ENCODE data around the gene ICE1. TPM values are rescaled to one million over a fixed set of nuclear protein-coding genes. Genes with fewer than 3 reads are reported as not detected.

The ICE1 gene
- polyA plus RNA-seq, 1 donor (not counting 4 experiments of a cell fraction or from before 2014, with no cell fraction given) = 18.4 TPM

- Histone ChIP-seq H3K4me2 (ENCODE audit: control insufficient read depth, extremely low read depth, insufficient read depth, low read depth, low read length) (no peak overlapping the region), H3K36me3 (ENCODE audit: control insufficient read depth in 2 of 2, extremely low read depth in 1 of 2, insufficient read depth in 2 of 2, low read length in 2 of 2) (no peaks in the 10 kb centered on the region), H3K9me1 (ENCODE audit: control insufficient read depth, extremely low read depth, insufficient read depth, low read length) (no peaks in the 10 kb centered on the region), H3K79me2 (ENCODE audit: control insufficient read depth, insufficient read depth, low read length) (no peaks in the 10 kb centered on the region), H3K27ac (ENCODE audit: control insufficient read depth, insufficient read depth, low read length) (no peak overlapping the region), H3K9me3 (ENCODE audit: control insufficient read depth, low read depth, low read length) (no peaks in the 10 kb centered on the region), H3K4me1 (ENCODE audit: control insufficient read depth, extremely low read depth, insufficient read depth, low read length) (no peaks in the 10 kb centered on the region), H3K27me3 (ENCODE audit: control insufficient read depth, extremely low read depth, insufficient read depth, low read length) (no peaks in the 10 kb centered on the region), H3K4me3 (ENCODE audit: control insufficient read depth in 2 of 3, extremely low read depth in 1 of 3, insufficient read depth in 2 of 3, low read depth in 1 of 3, low read length in 3 of 3) (no peak overlapping the region), H3K9ac (ENCODE audit: control insufficient read depth, extremely low read depth, insufficient read depth, low read length) (no peak overlapping the region), H2AFZ (ENCODE audit: control insufficient read depth, low read length) (no peak overlapping the region), H4K20me1 (ENCODE audit: control insufficient read depth, extremely low read depth, insufficient read depth, low read length) (no peaks in the 10 kb centered on the region)
- FAIRE-seq (no peak), DNase-seq (ENCODE audit: low read depth, low spot score) (no peak)
- no peak for TF ChIP-seq EZH2 (IDR thresholded peaks at IDR 0.05; ENCODE audit: low read length)
- TF ChIP-seq, protein P1, sequence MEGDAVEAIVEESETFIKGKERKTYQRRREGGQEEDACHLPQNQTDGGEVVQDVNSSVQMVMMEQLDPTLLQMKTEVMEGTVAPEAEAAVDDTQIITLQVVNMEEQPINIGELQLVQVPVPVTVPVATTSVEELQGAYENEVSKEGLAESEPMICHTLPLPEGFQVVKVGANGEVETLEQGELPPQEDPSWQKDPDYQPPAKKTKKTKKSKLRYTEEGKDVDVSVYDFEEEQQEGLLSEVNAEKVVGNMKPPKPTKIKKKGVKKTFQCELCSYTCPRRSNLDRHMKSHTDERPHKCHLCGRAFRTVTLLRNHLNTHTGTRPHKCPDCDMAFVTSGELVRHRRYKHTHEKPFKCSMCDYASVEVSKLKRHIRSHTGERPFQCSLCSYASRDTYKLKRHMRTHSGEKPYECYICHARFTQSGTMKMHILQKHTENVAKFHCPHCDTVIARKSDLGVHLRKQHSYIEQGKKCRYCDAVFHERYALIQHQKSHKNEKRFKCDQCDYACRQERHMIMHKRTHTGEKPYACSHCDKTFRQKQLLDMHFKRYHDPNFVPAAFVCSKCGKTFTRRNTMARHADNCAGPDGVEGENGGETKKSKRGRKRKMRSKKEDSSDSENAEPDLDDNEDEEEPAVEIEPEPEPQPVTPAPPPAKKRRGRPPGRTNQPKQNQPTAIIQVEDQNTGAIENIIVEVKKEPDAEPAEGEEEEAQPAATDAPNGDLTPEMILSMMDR (optimal IDR thresholded peaks at IDR 0.05 in 1 of 3, IDR thresholded peaks at IDR 0.05 in 1 of 3, conservative IDR thresholded peaks at IDR 0.05 in 1 of 3; ENCODE audit: extremely low read depth in 1 of 3, insufficient read depth in 2 of 3, low read length in 3 of 3) = no peak
- dilution Hi-C loops (cut with MboI; ENCODE audit: extremely low pct_ligation_motif_present, low sequenced_read_pairs) = no loop called here
Observed at GRCh38 chr5:5522336-5522735, 99.9 kb downstream of the ICE1 start.

DNA sequence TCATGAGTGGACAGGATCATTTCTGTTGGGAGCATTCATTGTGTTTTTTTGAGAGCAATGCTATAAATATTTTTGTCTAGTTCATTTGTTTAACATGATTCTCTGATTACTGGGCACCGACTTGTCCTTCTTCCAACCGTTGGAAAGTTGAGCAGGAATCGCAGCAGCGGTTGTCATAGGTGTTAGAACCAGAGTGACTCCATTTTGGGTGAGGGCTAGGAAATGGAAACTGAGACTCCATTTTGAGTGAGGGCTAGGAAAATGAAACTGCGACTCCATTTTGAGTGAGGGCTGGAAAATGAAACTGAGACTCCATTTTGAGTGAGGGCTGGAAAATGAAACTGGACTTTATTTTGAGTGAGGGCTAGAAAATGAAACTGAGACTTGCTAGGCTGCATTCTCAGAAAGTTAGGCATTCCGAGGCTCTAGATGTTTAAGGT, 100.6 kb downstream of the ICE1 start:
- Histone ChIP-seq H3K4me3 (ENCODE audit: control insufficient read depth in 2 of 3, extremely low read depth in 1 of 3, insufficient read depth in 2 of 3, low read depth in 1 of 3, low read length in 3 of 3) (no peak overlapping the region), H3K36me3 (ENCODE audit: control insufficient read depth in 2 of 2, extremely low read depth in 1 of 2, insufficient read depth in 2 of 2, low read length in 2 of 2) (no peaks in the 10 kb centered on the region), H3K9ac (ENCODE audit: control insufficient read depth, extremely low read depth, insufficient read depth, low read length) (no peak overlapping the region), H3K9me3 (ENCODE audit: control insufficient read depth, low read depth, low read length) (no peaks in the 10 kb centered on the region), H3K79me2 (ENCODE audit: control insufficient read depth, insufficient read depth, low read length) (no peaks in the 10 kb centered on the region), H3K9me1 (ENCODE audit: control insufficient read depth, extremely low read depth, insufficient read depth, low read length) (no peaks in the 10 kb centered on the region), H3K27ac (ENCODE audit: control insufficient read depth, insufficient read depth, low read length) (no peak overlapping the region), H2AFZ (ENCODE audit: control insufficient read depth, low read length) (no peak overlapping the region), H3K4me2 (ENCODE audit: control insufficient read depth, extremely low read depth, insufficient read depth, low read depth, low read length) (no peak overlapping the region), H4K20me1 (ENCODE audit: control insufficient read depth, extremely low read depth, insufficient read depth, low read length) (no peaks in the 10 kb centered on the region), H3K27me3 (ENCODE audit: control insufficient read depth, extremely low read depth, insufficient read depth, low read length) (no peaks in the 10 kb centered on the region), H3K4me1 (ENCODE audit: control insufficient read depth, extremely low read depth, insufficient read depth, low read length) (no peaks in the 10 kb centered on the region)
- no peak for FAIRE-seq
- no peak for DNase-seq (ENCODE audit: low read depth, low spot score)
- dilution Hi-C loops (cut with MboI; ENCODE audit: extremely low pct_ligation_motif_present, low sequenced_read_pairs) = no loop called here
- TF ChIP-seq, protein P1 (optimal IDR thresholded peaks at IDR 0.05 in 1 of 3, IDR thresholded peaks at IDR 0.05 in 1 of 3, conservative IDR thresholded peaks at IDR 0.05 in 1 of 3; ENCODE audit: extremely low read depth in 1 of 3, insufficient read depth in 2 of 3, low read length in 3 of 3) = no peak
- TF ChIP-seq EZH2 (IDR thresholded peaks at IDR 0.05; ENCODE audit: low read length) = no peak
